K562 (cell line): Measurements from ENCODE around the gene HOXD9. TPM values are rescaled to one million over a fixed set of nuclear protein-coding genes. Genes with fewer than 3 reads are reported as not detected.

Source experiments
- ATAC-seq: fragments of 200-7000 bp; cut with Tn5 transposase; 3 replicates; pipeline ENCODE4 v1.9.1; 2020; ENCODE audit warnings: moderate library complexity
- BruUV-seq: library from RNA; stranded (reverse); fragments of 400-500 nt; replicated peaks from 2 replicates; lab custom pipeline; 2021; lab: Mats Ljungman, UMichigan
- CTCF ChIA-PET: fragments of 300-600 bp; formaldehyde crosslinking; extraction: SDS; loops from one replicate; lab custom pipeline; 2021; ENCODE audit warnings: low intra/inter-chr PET ratio; lab: Yijun Ruan, JAX
- POLR2A ChIA-PET: fragments of 300-600, 350-650 bp; sonication (Branson Sonifier 250); formaldehyde crosslinking; extraction: SDS; loops from one replicate; lab custom pipeline; 2021; ENCODE audit warnings: antibody characterized with exemption, inconsistent platforms; lab: Yijun Ruan, JAX
- DNase-seq, 4 experiments: peaks; one replicate each; pipeline versions ENCODE4 v3.0.0 to v3.0.0-alpha.2; 2011 to 2018; ENCODE audit warnings: low spot score in 3 of 4, mixed read lengths in 3 of 4; ENCODE audit errors: extremely low read depth in 1 of 4
- FAIRE-seq: peaks from 2 replicates; lab custom pipeline; 2011; peaks lifted over from hg19 to GRCh38; lab: Jason Lieb, UNC
- H2AFZ ChIP-seq: 2 replicates; pipeline ENCODE4 v1.6.0; 2011; ENCODE audit warnings: low read depth, low read length, control low read depth, inconsistent platforms
- H3K27ac ChIP-seq: fragments of 200-600 bp; 3 replicates; pipeline ENCODE4 v1.8.0; 2011; ENCODE audit warnings: low read depth, mild to moderate bottlenecking, control low read depth, inconsistent platforms, low read length, moderate library complexity, mixed read lengths; ENCODE audit errors: extremely low read depth
- H3K27me3 ChIP-seq, 2 experiments: fragments of 300-600 bp in 1 of 2; 2 replicates in 1 of 2; 3 replicates in 1 of 2; pipeline versions ENCODE4 v1.6.0 to v1.8.0; 2011; ENCODE audit warnings: inconsistent platforms in 2 of 2, low read length in 2 of 2, mild to moderate bottlenecking in 1 of 2, mixed read lengths in 1 of 2, moderate library complexity in 1 of 2; ENCODE audit not compliant: control insufficient read depth in 2 of 2, insufficient read depth in 2 of 2
- H3K36me3 ChIP-seq: fragments of 300-600 bp; 3 replicates; pipeline ENCODE4 v1.8.0; 2011; ENCODE audit warnings: mild to moderate bottlenecking, low read length, inconsistent platforms; ENCODE audit not compliant: control insufficient read depth, insufficient read depth
- H3K4me1 ChIP-seq, 2 experiments: fragments of 200-600 bp in 1 of 2; replicated peaks in 1 of 2; 2 replicates in 1 of 2; 3 replicates in 1 of 2; pipeline versions ENCODE4 v1.5.1 to v1.8.0; 2011; ENCODE audit warnings: inconsistent platforms in 2 of 2, low read length in 2 of 2, mild to moderate bottlenecking in 1 of 2, mixed read lengths in 1 of 2, moderate library complexity in 1 of 2; ENCODE audit not compliant: control insufficient read depth in 2 of 2, insufficient read depth in 2 of 2
- H3K4me2 ChIP-seq: 2 replicates; pipeline ENCODE4 v1.6.1; 2011; ENCODE audit warnings: low read length, control low read depth, inconsistent platforms, mixed read lengths; ENCODE audit not compliant: insufficient read depth
- H3K4me3 ChIP-seq: fragments of 200-600 bp; sonication (generic), shearing (Covaris generic); 2 replicates; pipeline ENCODE4 v1.5.1; 2016; ENCODE audit warnings: control low read depth, inconsistent platforms
- H3K79me2 ChIP-seq: fragments of 200-600 bp; 3 replicates; pipeline ENCODE4 v1.8.0; 2011; ENCODE audit warnings: low read length, inconsistent platforms; ENCODE audit not compliant: control insufficient read depth, insufficient read depth
- H3K9ac ChIP-seq, 2 experiments: 2 replicates each; pipeline versions ENCODE4 v1.6.0 to v1.6.1; 2011; ENCODE audit warnings: low read depth in 2 of 2, low read length in 2 of 2, control low read depth in 1 of 2, inconsistent platforms in 1 of 2, mild to moderate bottlenecking in 1 of 2, mixed read lengths in 1 of 2; ENCODE audit not compliant: insufficient read depth in 1 of 2
- H3K9me1 ChIP-seq: one replicate; pipeline ENCODE4 v1.6.0; 2011; ENCODE audit warnings: inconsistent platforms, mild to moderate bottlenecking, low read length, moderate library complexity; ENCODE audit not compliant: control insufficient read depth, insufficient read depth
- H3K9me3 ChIP-seq: replicated peaks from 2 replicates; pipeline ENCODE4 v1.5.1; 2011; ENCODE audit warnings: low read depth, low read length, inconsistent platforms; ENCODE audit not compliant: control insufficient read depth, insufficient read depth
- H4K20me1 ChIP-seq: replicated peaks from 2 replicates; pipeline ENCODE4 v1.6.1; 2011; ENCODE audit warnings: low read length, inconsistent platforms, mixed read lengths; ENCODE audit not compliant: control insufficient read depth, insufficient read depth
- ATF6 ChIP-seq: sonication (generic); formaldehyde crosslinking; IDR thresholded peaks from 2 replicates; pipeline ENCODE4 v1.4.0; 2020; ENCODE audit warnings: mild to moderate bottlenecking, missing genetic modification reagents
- CBFA2T2 ChIP-seq: fragments of 450-650 bp; conservative IDR thresholded peaks from 2 replicates; pipeline ENCODE4 v1.6.1; 2017; ENCODE audit warnings: mild to moderate bottlenecking
- DACH1 ChIP-seq: fragments of 450-650 bp; IDR thresholded peaks from 2 replicates; pipeline ENCODE4 v1.6.1; 2018; ENCODE audit not compliant: partially characterized antibody
- EZH2 ChIP-seq: IDR thresholded peaks from 2 replicates; pipeline ENCODE4 v1.6.1; 2012; ENCODE audit warnings: low read depth, mild to moderate bottlenecking, inconsistent platforms, low read length, borderline replicate concordance
- HMGXB4 ChIP-seq: sonication (generic); formaldehyde crosslinking; IDR thresholded peaks from 2 replicates; pipeline ENCODE4 v1.8.1; 2023; ENCODE audit warnings: mild to moderate bottlenecking, missing genetic modification reagents
- KLF10 ChIP-seq: fragments of 250-450 bp; sonication (Bioruptor Pico); IDR thresholded peaks from 2 replicates; pipeline ENCODE4 v1.6.1; 2021; ENCODE audit warnings: matching md5 sums
- MAX ChIP-seq: sonication (generic); formaldehyde crosslinking; IDR thresholded peaks from 2 replicates; pipeline ENCODE4 v1.9.0; 2022; ENCODE audit warnings: mild to moderate bottlenecking, missing genetic modification reagents
- MECOM ChIP-seq: fragments of 250-450 bp; sonication (Bioruptor Pico); IDR thresholded peaks from 2 replicates; pipeline ENCODE4 v1.8.0; 2022; ENCODE audit warnings: inconsistent platforms
- NCOA2 ChIP-seq, 2 experiments: fragments of 450-650 bp; IDR thresholded peaks; 2 replicates each; pipeline ENCODE4 v1.6.1; 2018; ENCODE audit warnings: mild to moderate bottlenecking in 2 of 2, moderate library complexity in 1 of 2; ENCODE audit not compliant: partially characterized antibody in 2 of 2
- RB1 ChIP-seq: fragments of 450-650 bp; IDR thresholded peaks from 2 replicates; pipeline ENCODE4 v1.6.1; 2017; ENCODE audit warnings: low read depth, mild to moderate bottlenecking
- SAFB ChIP-seq: fragments of 200-400 bp; formaldehyde crosslinking; IDR thresholded peaks from 2 replicates; pipeline ENCODE4 v1.6.1; 2017; ENCODE audit warnings: low read depth, low read length, borderline replicate concordance
- SRSF9 ChIP-seq: fragments of 200-400 bp; formaldehyde crosslinking; IDR thresholded peaks from 2 replicates; pipeline ENCODE4 v1.6.1; 2017; ENCODE audit warnings: low read depth, low read length, borderline replicate concordance
- TAF1 ChIP-seq: IDR thresholded peaks from 2 replicates; pipeline ENCODE4 v1.6.1; 2011; ENCODE audit warnings: mild to moderate bottlenecking, low read length, moderate library complexity; ENCODE audit not compliant: insufficient read depth, control insufficient read depth, severe bottlenecking; ENCODE audit errors: extremely low read depth
- U2AF2 ChIP-seq: fragments of 200-400 bp; formaldehyde crosslinking; optimal IDR thresholded peaks from 2 replicates; pipeline ENCODE3; 2017; ENCODE audit warnings: low read depth, mild to moderate bottlenecking, low read length
- XRCC5 ChIP-seq: fragments of 200-400 bp; formaldehyde crosslinking; IDR thresholded peaks from 2 replicates; pipeline ENCODE4 v1.6.1; 2017; ENCODE audit warnings: low read depth, mild to moderate bottlenecking, low read length
- ZBED1 ChIP-seq: IDR thresholded peaks from 2 replicates; pipeline ENCODE4 v1.6.1; 2014
- ZNF445 ChIP-seq: fragments of 250-450 bp; sonication (Bioruptor Pico); IDR thresholded peaks from 2 replicates; pipeline ENCODE4 v1.4.0; 2020; ENCODE audit warnings: low read depth, mild to moderate bottlenecking, moderate library complexity
- ZNF696 ChIP-seq: fragments of 250-450 bp; sonication (Bioruptor Pico); conservative IDR thresholded peaks from 2 replicates; pipeline ENCODE4 v1.4.0; 2020; ENCODE audit warnings: mild to moderate bottlenecking, moderate library complexity
- ZNF766 ChIP-seq: fragments of 200-800 bp; sonication (Bioruptor generic); conservative IDR thresholded peaks from 2 replicates; pipeline ENCODE4 v1.6.1; 2016; ENCODE audit warnings: missing genetic modification characterization, missing compliant biosample characterization
- WGBS: fragments of 100-300 bp; shearing (Covaris generic); methylation state at CpG from one replicate; pipeline ENCODE4 v1.1.6; 2016; ENCODE audit warnings: low coverage, mixed read lengths; ENCODE audit not compliant: insufficient coverage; ENCODE audit errors: missing lambda C conversion rate; 5-methylcytosine and 5-hydroxymethylcytosine counted together
- in situ Hi-C: fragments of 300-500 bp; cut with MboI; formaldehyde crosslinking; loops from 4 replicates; pipeline ENCODE4 v1.15.0; 2018; ENCODE audit warnings: inconsistent platforms, mixed read lengths
- intact Hi-C: fragments of 100-400 bp; cut with micrococcal nuclease; formaldehyde crosslinking; loops from 2 replicates; pipeline ENCODE4 v1.14.2; 2022
- polyA plus RNA-seq, 8 experiments: library from polyadenylated mRNA; depleted of rRNA in 4 of 8; stranded (reverse) in 5 of 8; unstranded in 3 of 8; fragments of >200 nt; fragmentation: Nextera tagmentation in 2 of 8; fragmentation: Illumina TruSeq in 1 of 8; extraction: Ambion mirVana in 2 of 8; extraction: Trizol in 1 of 8; gene quantifications; 2 replicates each; pipeline versions ENCODE4 v1.2.1 to v1.2.3, GENCODE V29; 2011 to 2014; ENCODE audit warnings: inconsistent platforms in 1 of 8, missing spikeins in 1 of 8
- total RNA-seq, 7 experiments: library from RNA; depleted of rRNA in 6 of 7; stranded (reverse); fragments of >200 nt in 6 of 7; fragmentation: Illumina TruSeq in 2 of 7; extraction: Trizol in 2 of 7; gene quantifications; 2 replicates each; pipeline versions ENCODE4 v1.2.1 to v1.2.3, GENCODE V29; 2011 to 2021; ENCODE audit warnings: low replicate concordance in 1 of 7

The HOXD9 gene
- total and polyA plus RNA-seq, 9 of the 15 experiments (the other 6 are each of a cell fraction or from before 2014, with no cell fraction given), result not detected

- DNase-seq (no peak), FAIRE-seq (no peak), ATAC-seq (no peak)
- Histone ChIP-seq H3K4me2 (no peak overlapping the region), H3K9me3 (no peaks in the 10 kb centered on the region), H3K79me2 (no peaks in the 10 kb centered on the region), H3K4me3 (no peak overlapping the region), H4K20me1 (no peaks in the 10 kb centered on the region; the same call in 1 of the 2 replicates), H3K9me1 (no peaks in the 10 kb centered on the region), H3K27ac (no peak overlapping the region)
- POLR2A ChIA-PET, result no interaction called here
- BruUV-seq, result no TSS peak
- TF ChIP-seq U2AF2, result no peak
- no peak for TF ChIP-seq XRCC5
- TF ChIP-seq HMGXB4 (CRISPR knock-in tag), result no peak
- no peak for TF ChIP-seq KLF10
- TF ChIP-seq TAF1, result no peak
- no peak for TF ChIP-seq RB1
- no peak for TF ChIP-seq MAX
- no peak for TF ChIP-seq SAFB
- TF ChIP-seq SRSF9, result no peak
- TF ChIP-seq ATF6, result no peak
- no peak for TF ChIP-seq MECOM (CRISPR knock-in tag)
- TF ChIP-seq ZBED1, result no peak
- no peak for TF ChIP-seq ZNF766
- no peak for TF ChIP-seq ZNF696 (CRISPR knock-in tag)
- no peak for TF ChIP-seq EZH2
- TF ChIP-seq DACH1, result no peak
- TF ChIP-seq NCOA2 (IDR thresholded peaks at IDR 0.05; ENCODE audit: partially characterized antibody in 2 of 2), result no peak
- no peak for TF ChIP-seq CBFA2T2
- TF ChIP-seq ZNF445 (CRISPR knock-in tag), result no peak
- TF ChIP-seq, all 486 proteins: peak for 0
- Histone ChIP-seq H3K9ac (no peak overlapping the region), H3K27me3 (peaks cover 58 to 61% of the 10 kb centered on the region in 2 experiments), H3K4me1 (peaks cover 0 to 7% of the 10 kb centered on the region in 2 experiments; a peak in 1 of 5 replicates), H2AFZ (no peak overlapping the region), H3K36me3 (no peaks in the 10 kb centered on the region)
- CTCF ChIA-PET, result no interaction called here
- in situ Hi-C loops, result loop anchor here (25.0 kb wide), 2 partner anchors 665 to 1615 kb away; no protein-coding TSS in a partner anchor
- WGBS, result 22% methylated on average over 25 of the region's 32 CpGs
- intact Hi-C loops, result loop anchor here (10.0 kb wide), 2 partner anchors 227 to 1607 kb away; no protein-coding TSS in a partner anchor
Observed at GRCh38 chr2:176147210-176147799, 24.8 kb downstream of the HOXD9 start.
